ENCODE results near the gene TIMM21. TPM values are rescaled to one million over a fixed set of nuclear protein-coding genes. Genes with fewer than 3 reads are reported as not detected.

Gene TIMM21
- total and polyA plus RNA-seq, 4 donors, result 12.6 to 26.1 (median 22.8) TPM

DNA sequence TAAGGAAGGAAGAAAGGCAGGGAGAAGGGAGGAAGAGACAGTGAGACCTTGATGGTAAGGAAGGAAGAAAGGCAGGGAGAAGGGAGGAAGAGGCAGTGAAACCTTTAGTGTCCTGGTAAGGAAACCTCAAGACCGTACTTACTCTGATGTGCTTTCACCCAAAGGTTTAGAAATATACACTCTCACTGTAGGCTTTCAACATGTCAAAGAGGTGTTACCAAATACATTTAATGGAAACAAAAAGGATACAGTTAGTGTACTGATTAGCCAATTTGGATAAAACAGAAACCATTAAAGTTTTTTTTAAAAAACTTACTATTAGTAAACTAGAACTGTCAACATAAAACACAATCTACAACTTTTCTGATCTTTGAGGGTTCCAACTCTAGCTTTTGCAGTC is 7.7 kb upstream of the TIMM21 start:
- no peak overlapping the region for H3K9ac ChIP-seq (ENCODE audit: insufficient read depth in 1 of 2, low read length in 2 of 2)
- no peaks in the 10 kb centered on the region for H3K36me3 ChIP-seq (ENCODE audit: control insufficient read depth in 4 of 4, insufficient read depth in 4 of 4, low read length in 4 of 4)
- no peak overlapping the region for H3K4me3 ChIP-seq
- TF ChIP-seq, protein P1, sequence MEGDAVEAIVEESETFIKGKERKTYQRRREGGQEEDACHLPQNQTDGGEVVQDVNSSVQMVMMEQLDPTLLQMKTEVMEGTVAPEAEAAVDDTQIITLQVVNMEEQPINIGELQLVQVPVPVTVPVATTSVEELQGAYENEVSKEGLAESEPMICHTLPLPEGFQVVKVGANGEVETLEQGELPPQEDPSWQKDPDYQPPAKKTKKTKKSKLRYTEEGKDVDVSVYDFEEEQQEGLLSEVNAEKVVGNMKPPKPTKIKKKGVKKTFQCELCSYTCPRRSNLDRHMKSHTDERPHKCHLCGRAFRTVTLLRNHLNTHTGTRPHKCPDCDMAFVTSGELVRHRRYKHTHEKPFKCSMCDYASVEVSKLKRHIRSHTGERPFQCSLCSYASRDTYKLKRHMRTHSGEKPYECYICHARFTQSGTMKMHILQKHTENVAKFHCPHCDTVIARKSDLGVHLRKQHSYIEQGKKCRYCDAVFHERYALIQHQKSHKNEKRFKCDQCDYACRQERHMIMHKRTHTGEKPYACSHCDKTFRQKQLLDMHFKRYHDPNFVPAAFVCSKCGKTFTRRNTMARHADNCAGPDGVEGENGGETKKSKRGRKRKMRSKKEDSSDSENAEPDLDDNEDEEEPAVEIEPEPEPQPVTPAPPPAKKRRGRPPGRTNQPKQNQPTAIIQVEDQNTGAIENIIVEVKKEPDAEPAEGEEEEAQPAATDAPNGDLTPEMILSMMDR (IDR thresholded peaks at IDR 0.05; ENCODE audit: control extremely low read depth, extremely low read depth), result no peak
- H3K4me1 ChIP-seq (ENCODE audit: control insufficient read depth in 5 of 5, insufficient read depth in 5 of 5, low read length in 5 of 5), result no peaks in the 10 kb centered on the region
- 39 to 53% methylated on average over 1 of the region's 1 CpG for WGBS, 2 donors
- DNase-seq, result no peak
- no peak for ATAC-seq (ENCODE audit: insufficient read depth, low FRiP score)
- no peak overlapping the region for H3K27ac ChIP-seq (ENCODE audit: low read depth in 1 of 2, low read length in 1 of 2)
- H3K27me3 ChIP-seq (ENCODE audit: control insufficient read depth in 3 of 3, insufficient read depth in 3 of 3, low read length in 2 of 3), result no peaks in the 10 kb centered on the region
- no peaks in the 10 kb centered on the region for H3K9me3 ChIP-seq (ENCODE audit: control insufficient read depth in 4 of 4, insufficient read depth in 3 of 4, low read length in 3 of 4)

DNA sequence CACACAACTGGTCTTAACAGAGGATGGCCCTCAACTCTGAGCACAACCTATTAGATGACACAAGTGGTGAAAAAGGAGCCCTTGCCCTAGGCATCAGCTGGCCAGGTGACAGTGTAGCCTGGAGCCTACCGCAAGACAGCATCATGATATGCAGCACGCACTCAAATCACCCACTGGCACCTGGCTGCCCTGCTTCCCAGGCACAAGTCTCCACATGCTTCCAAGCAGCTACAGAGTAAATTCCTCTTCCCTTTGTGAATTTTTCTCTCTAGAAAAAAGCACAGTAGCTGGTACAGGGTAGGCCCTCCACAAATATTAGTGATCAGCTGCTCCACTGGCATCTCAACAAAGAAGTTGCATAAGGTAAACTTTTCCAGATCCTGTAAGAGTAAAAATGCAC is 6.7 kb upstream of the TIMM21 start:
- TF ChIP-seq, protein P1 (IDR thresholded peaks at IDR 0.05; ENCODE audit: control extremely low read depth, extremely low read depth), result no peak
- H3K4me3 ChIP-seq, result no peak overlapping the region
- no peak overlapping the region for H3K9ac ChIP-seq (ENCODE audit: insufficient read depth in 1 of 2, low read length in 2 of 2)
- H3K36me3 ChIP-seq (ENCODE audit: control insufficient read depth in 4 of 4, insufficient read depth in 4 of 4, low read length in 4 of 4), result no peaks in the 10 kb centered on the region
- no peaks in the 10 kb centered on the region for H3K9me3 ChIP-seq (ENCODE audit: control insufficient read depth in 4 of 4, insufficient read depth in 3 of 4, low read length in 3 of 4)
- no peaks in the 10 kb centered on the region for H3K27me3 ChIP-seq (ENCODE audit: control insufficient read depth in 3 of 3, insufficient read depth in 3 of 3, low read length in 2 of 3)
- H3K4me1 ChIP-seq (ENCODE audit: control insufficient read depth in 5 of 5, insufficient read depth in 5 of 5, low read length in 5 of 5), result peaks cover 0 to under 1% (median 0%) of the 10 kb centered on the region in 5 donors
- WGBS, 2 donors, result 92 to 97% methylated on average over 2 of the region's 2 CpGs
- no peak for DNase-seq
- no peak overlapping the region for H3K27ac ChIP-seq (ENCODE audit: low read depth in 1 of 2, low read length in 1 of 2)
- ATAC-seq (ENCODE audit: insufficient read depth, low FRiP score), result no peak

DNA sequence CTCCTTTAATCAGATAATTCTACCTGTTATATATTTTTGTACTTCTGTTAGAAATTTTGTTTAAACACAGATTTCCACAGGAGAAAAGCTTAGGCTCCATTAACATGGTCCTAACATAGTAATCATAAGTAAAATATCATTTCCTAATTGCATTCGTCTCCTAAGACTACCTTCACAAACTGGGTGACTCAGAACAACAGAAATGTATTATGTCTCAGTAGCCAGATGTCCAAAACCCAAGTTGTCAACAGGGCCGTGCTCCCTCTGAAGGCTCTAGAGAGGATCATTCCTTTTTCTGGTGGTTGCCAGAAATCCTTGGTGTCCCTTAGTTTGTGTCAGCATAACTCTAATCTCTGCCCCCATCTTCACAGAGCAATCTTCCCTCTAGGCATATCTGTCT is 6.1 kb upstream of the TIMM21 start:
- Histone ChIP-seq H3K4me1 (ENCODE audit: control insufficient read depth in 5 of 5, insufficient read depth in 5 of 5, low read length in 5 of 5) (peaks cover 0 to 6% (median 3%) of the 10 kb centered on the region in 5 donors), H3K4me3 (no peak overlapping the region), H3K36me3 (ENCODE audit: control insufficient read depth in 4 of 4, insufficient read depth in 4 of 4, low read length in 4 of 4) (no peaks in the 10 kb centered on the region), H3K27ac (ENCODE audit: low read depth in 1 of 2, low read length in 1 of 2) (no peak overlapping the region), H3K9me3 (ENCODE audit: control insufficient read depth in 4 of 4, insufficient read depth in 3 of 4, low read length in 3 of 4) (no peaks in the 10 kb centered on the region), H3K27me3 (ENCODE audit: control insufficient read depth in 3 of 3, insufficient read depth in 3 of 3, low read length in 2 of 3) (no peaks in the 10 kb centered on the region), H3K9ac (ENCODE audit: insufficient read depth in 1 of 2, low read length in 2 of 2) (no peak overlapping the region)
- TF ChIP-seq, protein P1 (IDR thresholded peaks at IDR 0.05; ENCODE audit: control extremely low read depth, extremely low read depth), result no peak
- 81 to 82% methylated on average over 2 of the region's 2 CpGs for WGBS, 2 donors
- DNase-seq (no peak), ATAC-seq (ENCODE audit: insufficient read depth, low FRiP score) (no peak)

DNA sequence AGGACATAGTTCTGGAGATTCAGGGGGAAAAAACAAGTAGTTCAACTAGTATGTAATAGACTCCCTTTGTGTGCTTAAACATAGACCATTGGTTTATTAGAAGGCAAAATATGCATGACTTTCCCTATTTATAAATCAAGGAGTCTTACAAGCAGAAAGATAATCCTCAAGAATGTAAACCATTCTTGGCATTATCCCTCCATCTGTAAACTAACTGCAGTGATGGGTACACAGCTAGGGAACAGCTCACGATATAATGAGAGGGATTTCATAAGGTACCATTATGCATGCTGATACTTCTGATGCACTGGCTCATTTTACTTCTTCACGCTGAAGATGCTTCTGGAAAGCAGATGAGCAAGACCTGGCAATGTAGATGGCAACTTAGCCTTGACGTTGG is 1.6 kb upstream of the TIMM21 start:
- DNase-seq (no peak), ATAC-seq (ENCODE audit: insufficient read depth, low FRiP score) (no peak)
- TF ChIP-seq, protein P1 (IDR thresholded peaks at IDR 0.05; ENCODE audit: control extremely low read depth, extremely low read depth), result no peak
- 45 to 60% methylated on average over 3 of the region's 3 CpGs for WGBS, 2 donors
- no peak overlapping the region for H3K4me3 ChIP-seq
- H3K9me3 ChIP-seq (ENCODE audit: control insufficient read depth in 4 of 4, insufficient read depth in 3 of 4, low read length in 3 of 4), result no peaks in the 10 kb centered on the region
- H3K27me3 ChIP-seq (ENCODE audit: control insufficient read depth in 3 of 3, insufficient read depth in 3 of 3, low read length in 2 of 3), result no peaks in the 10 kb centered on the region
- H3K9ac ChIP-seq (ENCODE audit: insufficient read depth in 1 of 2, low read length in 2 of 2), result no peak overlapping the region
- peaks cover 0 to 4% (median under 1%) of the 10 kb centered on the region in 4 donors for H3K36me3 ChIP-seq (ENCODE audit: control insufficient read depth in 4 of 4, insufficient read depth in 4 of 4, low read length in 4 of 4)
- H3K27ac ChIP-seq (ENCODE audit: low read depth in 1 of 2, low read length in 1 of 2), result no peak overlapping the region
- peaks cover 6 to 22% (median 15%) of the 10 kb centered on the region in 5 donors for H3K4me1 ChIP-seq (ENCODE audit: control insufficient read depth in 5 of 5, insufficient read depth in 5 of 5, low read length in 5 of 5)

All from lung (tissue), 12 donors.